Measurements from ENCODE around the gene FSIP2. TPM values are rescaled to one million over a fixed set of nuclear protein-coding genes. Genes with fewer than 3 reads are reported as not detected.

Gene FSIP2
- total and polyA plus RNA-seq, 10 of the 15 experiments (the other 5 are each of a cell fraction or from before 2014, with no cell fraction given) = 0.03 to 1.3 (median 0.13) TPM

GRCh38 chr2:185828326-185828725 is 89.7 kb downstream of the FSIP2 start:
- no peak for DNase-seq (ENCODE audit: low read depth, low spot score)
- no peak for ATAC-seq
- FAIRE-seq = no peak
- H4K20me1 ChIP-seq (ENCODE audit: control insufficient read depth, insufficient read depth) = no peaks in the 10 kb centered on the region
- in situ Hi-C loops (cut with MboI) (no loop called here), intact Hi-C loops (cut with micrococcal nuclease; ENCODE audit: unreplicated experiment) (no loop called here)
- H3K79me2 ChIP-seq (ENCODE audit: control insufficient read depth, insufficient read depth, low read length) = no peaks in the 10 kb centered on the region
- ChIA-PET CTCF (interaction anchor here (0.9 kb wide), 1 partner anchor 13 kb away, joined by 3 read pairs; no protein-coding TSS in a partner anchor), POLR2A (no interaction called here), SMC1A (ENCODE audit: uncharacterized antibody, unreplicated experiment) (interaction anchor here (0.7 kb wide), 1 partner anchor 32 kb away, joined by 3 read pairs; no protein-coding TSS in a partner anchor), RAD21 (ENCODE audit: unreplicated experiment) (no interaction called here)
- no peak overlapping the region for H2AFZ ChIP-seq (ENCODE audit: control insufficient read depth, low read depth, low read length)
- TF ChIP-seq NFIC (IDR thresholded peaks at IDR 0.05; ENCODE audit: low read depth, low read length) (no peak), NBN (IDR thresholded peaks at IDR 0.05) (no peak), E2F4 (IDR thresholded peaks at IDR 0.05; ENCODE audit: low read depth, low read length) (no peak), EGR1 (IDR thresholded peaks at IDR 0.05; ENCODE audit: borderline replicate concordance in 1 of 2, low read depth in 2 of 2, low read length in 2 of 2) (no peak), MYB (IDR thresholded peaks at IDR 0.05; ENCODE audit: borderline replicate concordance, low read depth, low read length) (no peak), EED (IDR thresholded peaks at IDR 0.05; ENCODE audit: low read depth) (no peak), RUNX3 (IDR thresholded peaks at IDR 0.05; ENCODE audit: low read length) (no peak), STAT1 (conservative IDR thresholded peaks at IDR 0.05) (no peak), E4F1 (IDR thresholded peaks at IDR 0.05; ENCODE audit: borderline replicate concordance, partially characterized antibody) (no peak), ZNF217 (IDR thresholded peaks at IDR 0.05) (no peak), BMI1 (IDR thresholded peaks at IDR 0.05; ENCODE audit: borderline replicate concordance) (no peak), IRF3 (IDR thresholded peaks at IDR 0.05) (no peak), HDAC6 (IDR thresholded peaks at IDR 0.05; ENCODE audit: unreplicated experiment) (no peak), PAX5 (IDR thresholded peaks at IDR 0.05; ENCODE audit: borderline replicate concordance, low read depth, low read length) (no peak), KAT2A (conservative IDR thresholded peaks at IDR 0.05; ENCODE audit: control insufficient read depth, low read depth, low read length) (no peak), RELB (IDR thresholded peaks at IDR 0.05; ENCODE audit: low read depth) (no peak), ZNF24 (IDR thresholded peaks at IDR 0.05) (no peak), NFYB (IDR thresholded peaks at IDR 0.05; ENCODE audit: insufficient read depth, low read depth, low read length) (no peak)
- H3K4me3 ChIP-seq = no peak overlapping the region
- no peaks in the 10 kb centered on the region for H3K9me3 ChIP-seq (replicated peaks; ENCODE audit: control insufficient read depth, insufficient read depth, low read length)
- H3K9ac ChIP-seq (ENCODE audit: control insufficient read depth, insufficient read depth, low read length) = no peak overlapping the region
- WGBS (ENCODE audit: insufficient coverage, insufficient replicate concordance, low lambda C conversion rate, missing lambda C conversion rate) = 15% methylated on average over 3 of the region's 3 CpGs
- H3K36me3 ChIP-seq (ENCODE audit: control insufficient read depth in 2 of 2, insufficient read depth in 2 of 2, low read length in 1 of 2) = no peaks in the 10 kb centered on the region
- H3K27ac ChIP-seq (ENCODE audit: control insufficient read depth, insufficient read depth) = no peak overlapping the region
- no peaks in the 10 kb centered on the region for H3K4me1 ChIP-seq (ENCODE audit: control insufficient read depth, insufficient read depth, low read length)
- no peak overlapping the region for H3K4me2 ChIP-seq (ENCODE audit: control insufficient read depth, insufficient read depth)
- no peaks in the 10 kb centered on the region for H3K27me3 ChIP-seq (replicated peaks in 1 of 2; ENCODE audit: control insufficient read depth in 2 of 2, insufficient read depth in 2 of 2, low read length in 1 of 2)
- no TSS peak for BruUV-seq (replicated peaks)
